KOPT-K1 (cell line): ENCODE results near the gene MRGPRF.

Experiments used
- H3K27ac ChIP-seq: fragments of 200-600 bp; sonication (generic); 2 replicates; pipeline ENCODE4 v1.5.1; 2016; ENCODE audit warnings: antibody characterized with exemption, mild to moderate bottlenecking, low read depth, low read length; ENCODE audit not compliant: poor library complexity, severe bottlenecking
- H3K36me3 ChIP-seq: fragments of 200-600 bp; sonication (generic); 2 replicates; pipeline ENCODE4 v1.5.1; 2017; ENCODE audit warnings: antibody characterized with exemption, mild to moderate bottlenecking, low read length, moderate library complexity; ENCODE audit not compliant: insufficient read depth
- H3K9me3 ChIP-seq: fragments of 200-600 bp; sonication (generic); 2 replicates; pipeline ENCODE4 v1.5.1; 2017; ENCODE audit warnings: antibody characterized with exemption, low read length, mild to moderate bottlenecking; ENCODE audit not compliant: insufficient read depth, poor library complexity, severe bottlenecking

MRGPRF gene

GRCh38 chr11:69014084-69014851 is 1.2 kb upstream of the MRGPRF start:
- Histone ChIP-seq H3K9me3 (no peaks in the 10 kb centered on the region), H3K36me3 (no peaks in the 10 kb centered on the region), H3K27ac (no peak overlapping the region)

- H3K36me3 ChIP-seq, result no peaks in the 10 kb centered on the region
- H3K9me3 ChIP-seq, result no peaks in the 10 kb centered on the region
- H3K27ac ChIP-seq, result no peak overlapping the region
Measured at GRCh38 chr11:69012092-69013008, 696 bp downstream of the MRGPRF start.

- Histone ChIP-seq H3K27ac (no peak overlapping the region), H3K36me3 (no peaks in the 10 kb centered on the region), H3K9me3 (no peaks in the 10 kb centered on the region)
Measured at GRCh38 chr11:69011624-69012091, 1.4 kb downstream of the MRGPRF start.

GRCh38 chr11:69010964-69011623 is 2.0 kb downstream of the MRGPRF start:
- no peaks in the 10 kb centered on the region for H3K36me3 ChIP-seq
- H3K27ac ChIP-seq, result no peak overlapping the region
- no peaks in the 10 kb centered on the region for H3K9me3 ChIP-seq

GRCh38 chr11:69010361-69010891 is 2.6 kb downstream of the MRGPRF start:
- H3K27ac ChIP-seq, result no peak overlapping the region
- no peaks in the 10 kb centered on the region for H3K36me3 ChIP-seq
- H3K9me3 ChIP-seq, result no peaks in the 10 kb centered on the region

- Histone ChIP-seq H3K9me3 (no peaks in the 10 kb centered on the region), H3K27ac (no peak overlapping the region), H3K36me3 (no peaks in the 10 kb centered on the region)
Measured at GRCh38 chr11:69009441-69010211, 3.4 kb downstream of the MRGPRF start.

GRCh38 chr11:69008737-69009440 is 4.2 kb downstream of the MRGPRF start:
- no peak overlapping the region for H3K27ac ChIP-seq
- H3K9me3 ChIP-seq, result no peaks in the 10 kb centered on the region
- H3K36me3 ChIP-seq, result no peaks in the 10 kb centered on the region

- H3K9me3 ChIP-seq, result no peaks in the 10 kb centered on the region
- H3K36me3 ChIP-seq, result no peaks in the 10 kb centered on the region
- no peak overlapping the region for H3K27ac ChIP-seq
Measured at GRCh38 chr11:69007975-69008381, 5.1 kb downstream of the MRGPRF start.

GRCh38 chr11:69006816-69007215 is 6.2 kb downstream of the MRGPRF start:
- Histone ChIP-seq H3K27ac (no peak overlapping the region), H3K36me3 (no peaks in the 10 kb centered on the region), H3K9me3 (no peaks in the 10 kb centered on the region)

- Histone ChIP-seq H3K27ac (no peak overlapping the region), H3K36me3 (no peaks in the 10 kb centered on the region)
Measured at GRCh38 chr11:69005631-69006368, 7.2 kb downstream of the MRGPRF start.

GRCh38 chr11:69005183-69005630 is 7.8 kb downstream of the MRGPRF start:
- no peak overlapping the region for H3K27ac ChIP-seq
- H3K36me3 ChIP-seq, result no peaks in the 10 kb centered on the region
- no peaks in the 10 kb centered on the region for H3K9me3 ChIP-seq

More at GRCh38 chr11:69005631-69006368, 7.2 kb downstream of the MRGPRF start:
- no peaks in the 10 kb centered on the region for H3K9me3 ChIP-seq

- Histone ChIP-seq H3K36me3 (no peaks in the 10 kb centered on the region), H3K9me3 (no peaks in the 10 kb centered on the region), H3K27ac (no peak overlapping the region)
Measured at GRCh38 chr11:69004411-69005182, 8.4 kb downstream of the MRGPRF start.
